HT-29 (cell line): Measurements from ENCODE around the gene PLEKHG4. TPM values are rescaled to one million over a fixed set of nuclear protein-coding genes. Genes with fewer than 3 reads are reported as not detected.

Experiments used
- DNase-seq: peaks from one replicate; pipeline ENCODE4 v3.0.0-alpha.2; 2015; ENCODE audit warnings: low spot score
- total RNA-seq: library from RNA; depleted of rRNA; stranded (reverse); fragments of >200 nt; shearing (Covaris generic); gene quantifications from 2 replicates; pipeline ENCODE4 v1.2.3, GENCODE V29; 2014

Gene PLEKHG4
- total RNA-seq, 1 experiment from 2014 or later = 71.3 TPM

GRCh38 chr16:67264277-67264676 lies 15.1 kb upstream of the PLEKHG4 start:
- no peak for DNase-seq

- DNase-seq = no peak
Observed at GRCh38 chr16:67264866-67265265, 14.5 kb upstream of the PLEKHG4 start.

- DNase-seq = no peak
Observed at GRCh38 chr16:67265834-67266233, 13.5 kb upstream of the PLEKHG4 start.

GRCh38 chr16:67268136-67268579 lies 11.2 kb upstream of the PLEKHG4 start:
- DNase-seq = peak; percentile 50

- no peak for DNase-seq
Observed at GRCh38 chr16:67269766-67270165, 9.6 kb upstream of the PLEKHG4 start.

- DNase-seq = no peak
Observed at GRCh38 chr16:67270931-67271338, 8.4 kb upstream of the PLEKHG4 start.

GRCh38 chr16:67271446-67271845 lies 7.9 kb upstream of the PLEKHG4 start:
- no peak for DNase-seq

- DNase-seq = no peak
Observed at GRCh38 chr16:67275321-67275720, 4.0 kb upstream of the PLEKHG4 start.

- DNase-seq = peak; percentile 67
Observed at GRCh38 chr16:67277294-67277998, 1.9 kb upstream of the PLEKHG4 start.

GRCh38 chr16:67277999-67278772 lies 1.1 kb upstream of the PLEKHG4 start:
- no peak for DNase-seq

- DNase-seq = peak; percentile 53
Observed at GRCh38 chr16:67278773-67279295, 498 bp upstream of the PLEKHG4 start.

- DNase-seq = no peak
Observed at GRCh38 chr16:67280090-67281015, 1.0 kb downstream of the PLEKHG4 start.

- DNase-seq = no peak
Observed at GRCh38 chr16:67281536-67282446, 2.5 kb downstream of the PLEKHG4 start.

GRCh38 chr16:67282447-67282805 lies 3.1 kb downstream of the PLEKHG4 start:
- DNase-seq = no peak

- DNase-seq = no peak
Observed at GRCh38 chr16:67283039-67283825, 3.9 kb downstream of the PLEKHG4 start.

GRCh38 chr16:67283826-67284555 lies 4.7 kb downstream of the PLEKHG4 start:
- no peak for DNase-seq

GRCh38 chr16:67284699-67285646 lies 5.6 kb downstream of the PLEKHG4 start:
- DNase-seq = peak; percentile 89
